GM21447 (cell line): ENCODE data around the gene ALDH3B2.
"Not testable (repeated sequence)": the region's sequence is repeated elsewhere in the genome, so short reads cannot be mapped to it uniquely, and the experiment has no call there.

Source experiments
- ATAC-seq: cut with Tn5 transposase; IDR thresholded peaks from one replicate; pipeline ENCODE4 v1.9.1; 2021; ENCODE audit not compliant: unreplicated experiment

The ALDH3B2 gene

GRCh38 chr11:67662835-67663531 lies 11.4 kb downstream of the ALDH3B2 start:
- no peak for ATAC-seq

GRCh38 chr11:67662142-67662834 lies 12.1 kb downstream of the ALDH3B2 start:
- no peak for ATAC-seq

GRCh38 chr11:67660752-67661151 lies 13.7 kb downstream of the ALDH3B2 start:
- ATAC-seq: not testable (repeated sequence)

GRCh38 chr11:67659651-67660165 lies 14.7 kb downstream of the ALDH3B2 start:
- ATAC-seq: not testable (repeated sequence)

GRCh38 chr11:67657300-67657699 lies 17.1 kb downstream of the ALDH3B2 start:
- no peak for ATAC-seq

DNA sequence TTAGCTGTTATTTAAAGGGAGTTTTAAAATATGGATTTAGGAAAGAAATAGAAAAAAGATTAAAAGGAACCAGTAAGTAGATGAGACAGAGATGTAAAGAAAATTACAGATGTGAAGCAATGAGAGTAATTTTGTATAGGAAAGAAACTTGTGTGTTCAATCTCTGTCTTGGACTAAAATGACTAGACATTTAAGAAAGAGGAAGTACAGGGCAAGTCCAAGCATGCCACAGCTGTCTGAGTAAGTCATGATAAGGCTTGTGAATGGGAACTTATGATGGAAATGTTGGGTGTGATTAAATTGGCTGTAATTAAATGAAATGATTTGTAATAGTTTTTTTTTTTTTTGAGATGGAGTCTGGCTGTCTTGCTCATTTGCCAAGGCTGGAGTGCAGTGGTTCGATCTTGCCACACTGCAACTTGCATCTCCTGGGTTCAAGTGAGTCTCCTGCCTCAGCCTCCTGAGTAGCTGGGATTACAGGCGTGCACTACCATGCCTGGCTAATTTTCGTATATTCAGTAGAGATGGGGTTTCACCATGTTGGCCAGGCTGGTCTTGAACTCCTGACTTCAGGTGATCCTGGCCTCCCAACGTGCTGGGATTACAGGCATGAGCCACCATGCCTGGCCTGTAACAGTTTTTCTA lies 18.0 kb downstream of the ALDH3B2 start:
- ATAC-seq: no peak

GRCh38 chr11:67654225-67654624 lies 20.2 kb downstream of the ALDH3B2 start:
- no peak for ATAC-seq

- no peak for ATAC-seq
Measured at GRCh38 chr11:67652965-67653845, 21.2 kb downstream of the ALDH3B2 start.

- no peak for ATAC-seq
Measured at GRCh38 chr11:67651976-67652781, 22.2 kb downstream of the ALDH3B2 start.

DNA sequence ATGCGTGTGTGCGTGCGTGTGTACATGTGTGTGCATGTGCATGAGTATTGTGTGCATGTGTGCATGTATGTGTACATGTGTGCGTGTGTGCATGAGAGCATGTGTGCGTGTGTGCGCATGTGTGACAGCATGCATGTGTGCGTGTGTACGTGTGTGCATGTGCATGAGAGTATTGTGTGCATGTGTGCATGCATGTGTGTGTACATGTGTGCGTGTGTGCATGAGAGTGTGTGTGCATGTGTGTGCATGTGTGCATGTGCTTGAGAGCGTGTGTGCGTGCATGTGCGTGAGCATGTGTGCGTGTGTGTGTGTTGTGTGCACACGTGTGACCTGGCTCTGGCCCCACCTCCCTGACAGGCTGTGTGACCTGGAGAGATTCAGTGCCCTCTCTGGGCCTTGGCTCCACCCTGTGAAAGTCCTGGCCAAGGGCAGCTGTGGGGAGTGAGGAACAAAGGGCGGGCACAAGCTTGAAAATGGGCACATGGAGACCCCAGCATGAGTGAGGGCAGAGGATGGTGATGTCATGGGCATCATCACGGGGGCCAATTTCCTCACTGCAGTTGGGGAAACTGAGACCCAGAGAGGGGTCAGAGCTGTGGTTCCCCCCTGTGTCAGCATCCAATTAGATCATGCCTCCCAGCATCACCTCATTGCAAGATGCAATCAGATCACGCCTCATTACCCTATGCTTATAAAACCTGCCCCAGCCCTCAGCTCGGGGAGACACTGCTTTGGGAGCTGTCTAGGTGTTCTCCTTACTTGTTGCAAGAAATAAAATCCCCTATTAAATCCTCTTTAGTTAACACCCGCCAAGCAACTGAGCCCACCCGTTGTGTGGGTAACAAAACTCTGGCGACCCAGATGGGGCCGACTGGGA lies 24.6 kb downstream of the ALDH3B2 start:
- no peak for ATAC-seq

DNA sequence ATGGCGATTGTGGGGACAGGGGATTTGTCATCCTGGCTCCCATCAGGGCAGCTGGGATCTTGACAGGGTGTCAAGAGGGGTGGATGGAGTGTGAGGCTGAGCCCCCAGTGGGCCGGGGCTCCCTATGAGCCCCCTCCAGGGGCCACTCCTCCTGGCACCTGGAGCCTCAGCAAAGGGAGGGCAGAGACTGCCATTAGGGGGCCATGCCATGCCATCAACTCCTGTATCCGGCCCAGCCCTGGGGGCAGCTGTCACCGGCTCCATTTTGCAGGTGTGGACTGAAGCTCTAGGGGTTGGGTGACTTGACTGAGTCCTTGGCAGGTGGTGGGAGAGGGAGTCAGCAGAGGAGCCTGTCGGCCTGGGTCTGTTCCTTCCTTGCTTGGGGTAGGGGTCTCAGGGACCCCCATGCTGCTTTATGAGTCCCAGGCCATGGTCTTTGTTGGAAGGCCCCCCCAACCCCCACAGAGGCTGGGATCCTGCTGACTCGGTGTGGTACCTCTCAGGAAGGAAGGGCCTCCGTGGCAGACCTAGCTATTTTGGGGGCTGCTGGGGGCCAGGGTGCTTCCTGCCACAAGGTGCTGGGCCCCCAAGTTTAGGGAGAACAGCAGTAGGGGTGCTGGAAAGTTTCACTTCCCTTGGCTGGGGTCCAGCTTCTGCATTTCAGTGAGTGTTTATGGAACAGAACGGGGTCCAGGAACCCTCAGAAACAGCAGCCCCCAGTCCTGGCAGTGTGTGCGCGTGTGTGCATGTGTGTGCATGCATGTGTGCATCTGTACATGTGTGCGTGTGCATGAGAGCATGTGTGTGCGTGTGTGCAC lies 25.4 kb downstream of the ALDH3B2 start:
- no peak for ATAC-seq

GRCh38 chr11:67648140-67648795 lies 26.2 kb downstream of the ALDH3B2 start:
- peak; percentile 40 for ATAC-seq

- no peak for ATAC-seq
Measured at GRCh38 chr11:67647471-67647870, 27.0 kb downstream of the ALDH3B2 start.

- no peak for ATAC-seq
Measured at GRCh38 chr11:67646535-67647336, 27.7 kb downstream of the ALDH3B2 start.

DNA sequence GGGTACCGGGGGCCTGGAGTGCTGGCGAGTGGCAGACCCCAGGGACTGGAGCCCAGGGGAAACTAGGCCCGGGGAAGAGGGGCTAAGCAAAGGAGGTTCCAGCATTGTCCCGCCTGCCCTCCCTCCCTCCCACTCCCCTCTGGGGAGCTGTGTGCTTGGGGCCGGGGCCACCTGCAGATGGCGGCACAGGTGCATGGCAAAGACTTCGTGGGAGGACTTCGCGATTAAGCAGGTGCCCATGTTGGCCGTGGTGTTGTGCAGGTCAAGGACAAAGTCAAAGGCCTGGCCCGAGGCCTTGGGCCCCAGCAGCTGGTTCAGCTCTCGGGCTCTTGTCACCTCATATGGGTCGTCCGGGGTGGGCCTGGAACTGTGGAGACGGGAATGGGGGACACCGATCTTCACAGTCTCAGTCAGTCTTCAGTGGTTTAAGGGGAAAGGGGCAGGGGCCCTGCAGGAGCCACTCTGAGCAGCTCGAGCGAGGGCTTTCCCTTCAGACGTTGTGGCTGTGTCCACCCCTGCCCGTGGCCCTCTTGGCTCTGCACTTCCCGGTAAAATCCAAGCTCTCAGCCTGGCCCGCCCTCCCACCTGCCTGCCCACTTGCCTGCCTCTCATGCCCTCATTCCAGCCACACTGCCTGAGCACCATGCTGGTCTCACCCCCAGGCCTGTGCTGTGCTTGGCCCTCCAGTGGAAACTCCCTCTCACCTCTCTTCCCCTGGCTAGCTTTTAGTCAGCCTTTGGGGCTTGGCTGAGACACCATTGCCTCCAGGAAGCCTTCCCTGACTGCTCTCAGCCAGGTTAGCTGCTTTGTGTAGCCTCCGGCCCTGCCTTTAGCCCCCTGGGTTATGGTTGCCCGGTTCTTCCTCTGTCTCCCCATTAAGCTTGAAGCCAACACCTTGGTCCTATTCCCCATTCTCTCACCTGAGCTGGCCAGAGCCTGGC lies 28.6 kb downstream of the ALDH3B2 start:
- ATAC-seq: no peak
